Ectodermal cell (in vitro differentiated cells): Measurements from ENCODE around the gene AGPAT2. TPM values are rescaled to one million over a fixed set of nuclear protein-coding genes. Genes with fewer than 3 reads are reported as not detected.

ENCODE experiments used
- H3K27ac ChIP-seq: 2 replicates; pipeline ENCODE4 v1.7.0; 2013; ENCODE audit warnings: mild to moderate bottlenecking, low read depth, low read length; ENCODE audit not compliant: insufficient read depth, poor library complexity, severe bottlenecking
- H3K27me3 ChIP-seq: 2 replicates; pipeline ENCODE4 v1.7.0; 2013; ENCODE audit warnings: mild to moderate bottlenecking, low read length; ENCODE audit not compliant: insufficient read depth, control insufficient read depth, poor library complexity, severe bottlenecking
- H3K36me3 ChIP-seq: one replicate; pipeline ENCODE4 v1.7.0; 2013; ENCODE audit warnings: low read length; ENCODE audit not compliant: control insufficient read depth, insufficient read depth
- H3K4me1 ChIP-seq: one replicate; pipeline ENCODE4 v1.7.0; 2013; ENCODE audit warnings: low read length; ENCODE audit not compliant: control insufficient read depth, insufficient read depth
- H3K4me3 ChIP-seq: 2 replicates; pipeline ENCODE4 v1.7.0; 2013; ENCODE audit warnings: low read depth, low read length, control low read depth; ENCODE audit not compliant: insufficient read depth
- H3K9me3 ChIP-seq: 2 replicates; pipeline ENCODE4 v1.7.0; 2013; ENCODE audit warnings: mild to moderate bottlenecking, low read length, moderate library complexity; ENCODE audit not compliant: control insufficient read depth
- WGBS, 2 experiments: methylation state at CpG; one replicate each; pipeline ENCODE4 v1.1.7; 2013; ENCODE audit warnings: missing lambda C conversion rate in 2 of 2; 5-methylcytosine and 5-hydroxymethylcytosine counted together
- polyA plus RNA-seq, 4 experiments: library from polyadenylated mRNA; stranded (reverse); fragments of 50-300 nt; gene quantifications; one replicate each; pipeline ENCODE4 v1.2.3, GENCODE V29; 2013

AGPAT2 gene
- polyA plus RNA-seq (2013, experiment 1 of 4): 5.1 TPM
- polyA plus RNA-seq (2013, experiment 2 of 4): 6.1 TPM
- polyA plus RNA-seq (2013, experiment 3 of 4): 6.0 TPM
- polyA plus RNA-seq (2013, experiment 4 of 4): 7.0 TPM

GRCh38 chr9:136686794-136687711 is at the start of gene AGPAT2:
Gene AGPAT2 (minus strand): TSS chr9:136687457. CDS start chr9:136687357, 100 bp downstream.
- Histone ChIP-seq H3K9me3 (no peaks in the 10 kb centered on the region), H3K27me3 (peaks cover 53% of the 10 kb centered on the region), H3K27ac (no peak within 1 kb of the TSS), H3K4me1 (peaks cover 25% of the 10 kb centered on the region), H3K4me3 (peak within 1 kb of the TSS; percentile 35), H3K36me3 (no peaks in the 10 kb centered on the region)
- 0 to 1% methylated on average over 102 to 104 of the region's 106 CpGs for WGBS, 2 experiments

- Histone ChIP-seq H3K4me3 (no peak overlapping the region), H3K36me3 (no peaks in the 10 kb centered on the region), H3K9me3 (no peaks in the 10 kb centered on the region), H3K27ac (no peak overlapping the region), H3K4me1 (no peaks in the 10 kb centered on the region), H3K27me3 (no peaks in the 10 kb centered on the region)
- 90 to 91% methylated on average over 21 of the region's 21 CpGs for WGBS, 2 experiments
These were observed 48.7 kb upstream of the AGPAT2 start for GRCh38 chr9:136735812-136736480.

DNA sequence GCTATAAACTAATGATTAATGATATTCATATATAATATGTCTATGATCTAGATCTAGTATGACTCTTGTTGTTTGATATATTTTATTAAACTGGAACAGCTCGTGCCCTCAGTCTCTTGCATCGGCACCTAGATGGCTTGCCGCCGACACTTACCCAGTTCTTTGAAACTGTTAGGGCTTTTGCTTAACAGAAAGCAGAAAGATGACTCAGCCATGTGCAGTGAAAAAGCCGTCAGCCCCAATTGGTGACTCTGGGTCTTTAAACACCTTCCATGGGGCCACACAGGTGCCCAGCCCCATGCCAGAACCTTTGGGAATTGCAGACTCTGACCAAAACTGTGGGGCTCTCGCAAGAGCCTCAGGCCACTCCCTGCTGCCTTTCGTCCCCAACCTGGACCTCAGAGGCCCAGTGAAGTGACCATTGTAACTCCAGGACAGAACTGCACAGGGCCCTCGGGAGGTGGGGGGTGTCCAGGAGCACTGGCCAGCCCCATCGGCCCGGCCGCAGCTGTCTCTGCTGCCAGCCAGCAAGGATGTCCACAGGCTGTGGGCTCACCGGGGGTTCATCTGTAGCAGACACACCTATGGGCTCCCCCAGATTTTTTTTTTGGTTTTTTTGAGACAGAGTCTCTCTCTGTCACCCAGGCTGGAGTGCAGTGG is 47.7 kb upstream of the AGPAT2 start:
- no peaks in the 10 kb centered on the region for H3K4me1 ChIP-seq
- no peaks in the 10 kb centered on the region for H3K27me3 ChIP-seq
- WGBS, 2 experiments: 87 to 88% methylated on average over 12 of the region's 12 CpGs
- no peak overlapping the region for H3K27ac ChIP-seq
- no peaks in the 10 kb centered on the region for H3K36me3 ChIP-seq
- H3K9me3 ChIP-seq: no peaks in the 10 kb centered on the region
- H3K4me3 ChIP-seq: no peak overlapping the region

DNA sequence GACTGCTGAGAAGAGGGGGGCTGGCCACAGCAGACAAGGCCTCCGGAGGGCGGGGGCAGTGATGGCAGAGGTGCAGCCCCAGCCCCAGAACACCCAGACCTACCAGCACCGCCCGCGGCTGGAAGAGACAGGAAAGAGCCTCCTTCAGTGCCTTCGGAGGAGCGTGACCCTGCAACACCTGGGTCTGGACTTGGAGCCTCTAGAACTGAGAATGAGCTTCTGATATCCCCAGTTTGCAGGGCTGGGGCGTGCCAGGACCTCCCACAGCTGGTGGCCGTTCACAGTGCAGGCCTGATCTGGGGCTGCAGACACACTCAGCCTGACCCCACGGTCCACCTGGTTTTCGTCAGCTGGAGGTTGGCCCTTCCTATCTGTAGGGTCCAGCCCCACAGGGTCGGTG is 46.4 kb upstream of the AGPAT2 start:
- H3K27ac ChIP-seq: no peak overlapping the region
- 92 to 94% methylated on average over 12 of the region's 12 CpGs for WGBS, 2 experiments
- H3K36me3 ChIP-seq: no peaks in the 10 kb centered on the region
- no peak overlapping the region for H3K4me3 ChIP-seq
- H3K4me1 ChIP-seq: no peaks in the 10 kb centered on the region
- no peaks in the 10 kb centered on the region for H3K9me3 ChIP-seq
- peaks cover 12% of the 10 kb centered on the region for H3K27me3 ChIP-seq

DNA sequence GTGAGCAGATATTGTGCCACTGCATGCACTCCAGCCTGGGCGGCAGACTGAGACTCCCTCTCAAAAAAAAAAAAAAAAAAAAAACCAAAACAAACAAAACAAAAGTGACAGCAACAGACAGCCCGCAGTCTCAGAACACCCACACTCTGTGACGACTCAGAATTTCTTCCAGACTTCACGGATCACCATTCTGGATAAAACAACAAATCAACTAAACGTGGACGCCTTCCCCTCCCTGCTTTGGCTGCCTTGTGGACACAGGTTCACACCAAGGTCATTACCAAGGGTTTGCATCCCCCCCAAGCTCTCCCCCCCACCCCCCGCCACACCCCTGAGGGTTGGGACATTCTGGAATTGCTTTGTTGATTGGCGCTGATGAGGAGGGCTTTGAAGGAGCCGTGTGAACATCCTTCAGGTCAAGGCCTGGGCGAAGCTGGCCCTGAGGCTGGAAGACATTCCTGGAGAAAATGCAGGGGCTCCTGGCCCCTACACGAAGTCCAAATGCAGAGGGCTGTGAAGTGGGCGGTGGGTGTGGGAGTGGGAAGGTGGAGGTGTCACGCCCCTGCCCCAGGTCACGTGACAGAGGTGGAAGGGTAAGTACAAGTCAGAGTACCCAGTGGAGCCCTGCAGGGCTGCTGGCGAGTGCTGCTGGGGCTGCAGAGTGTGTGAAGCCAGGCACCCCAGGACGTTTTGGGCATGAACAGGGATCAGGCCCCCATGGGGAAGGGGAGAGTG is 45.4 kb upstream of the AGPAT2 start:
- no peak overlapping the region for H3K4me3 ChIP-seq
- H3K4me1 ChIP-seq: no peaks in the 10 kb centered on the region
- H3K36me3 ChIP-seq: no peaks in the 10 kb centered on the region
- 80% methylated on average over 15 to 16 of the region's 16 CpGs for WGBS, 2 experiments
- H3K27me3 ChIP-seq: peaks cover 17% of the 10 kb centered on the region
- no peaks in the 10 kb centered on the region for H3K9me3 ChIP-seq
- no peak overlapping the region for H3K27ac ChIP-seq

GRCh38 chr9:136729926-136730325 is 42.7 kb upstream of the AGPAT2 start:
- 93 to 96% methylated on average over 8 of the region's 8 CpGs for WGBS, 2 experiments
- Histone ChIP-seq H3K27me3 (peaks cover 17% of the 10 kb centered on the region), H3K4me1 (peaks cover 16% of the 10 kb centered on the region), H3K4me3 (no peak overlapping the region), H3K36me3 (peaks cover 10% of the 10 kb centered on the region), H3K27ac (no peak overlapping the region), H3K9me3 (no peaks in the 10 kb centered on the region)

GRCh38 chr9:136729144-136729543 is 41.9 kb upstream of the AGPAT2 start:
- Histone ChIP-seq H3K27me3 (peaks cover 17% of the 10 kb centered on the region), H3K4me3 (peak overlapping the region; percentile 97), H3K36me3 (peaks cover 17% of the 10 kb centered on the region), H3K27ac (no peak overlapping the region), H3K4me1 (peaks cover 16% of the 10 kb centered on the region), H3K9me3 (no peaks in the 10 kb centered on the region)
- WGBS, 2 experiments: 84 to 87% methylated on average over 7 of the region's 7 CpGs

- 6 to 8% methylated on average over 53 of the region's 53 CpGs for WGBS, 2 experiments
- peak overlapping the region; percentile 97 for H3K4me3 ChIP-seq
These were observed 41.4 kb upstream of the AGPAT2 start for GRCh38 chr9:136728548-136729123.

GRCh38 chr9:136728080-136728547 is 40.9 kb upstream of the AGPAT2 start:
- peaks cover 16% of the 10 kb centered on the region for H3K4me1 ChIP-seq
- H3K27ac ChIP-seq: peak overlapping the region; percentile 16
- H3K4me3 ChIP-seq: peak overlapping the region; percentile 97
- peaks cover 17% of the 10 kb centered on the region for H3K27me3 ChIP-seq
- WGBS, 2 experiments: 0% methylated on average over 66 of the region's 66 CpGs
- no peaks in the 10 kb centered on the region for H3K9me3 ChIP-seq
- H3K36me3 ChIP-seq: peaks cover 26% of the 10 kb centered on the region

More at GRCh38 chr9:136728548-136729123, 41.4 kb upstream of the AGPAT2 start:
- Histone ChIP-seq H3K36me3 (peaks cover 22% of the 10 kb centered on the region), H3K27ac (no peak overlapping the region), H3K9me3 (no peaks in the 10 kb centered on the region), H3K27me3 (peaks cover 17% of the 10 kb centered on the region), H3K4me1 (peaks cover 16% of the 10 kb centered on the region)
